ENCODE data around the gene RMI1.
"Not testable (repeated sequence)": the region's sequence is repeated elsewhere in the genome, so short reads cannot be mapped to it uniquely, and the experiment has no call there.

RMI1 gene

GRCh38 chr9:84002344-84002743 lies 21.7 kb downstream of the RMI1 start:
- in situ Hi-C loops (cut with MboI; ENCODE audit: low sequenced_read_pairs): no loop called here

GRCh38 chr9:84003246-84003645 lies 22.6 kb downstream of the RMI1 start:
- in situ Hi-C loops (cut with MboI; ENCODE audit: low sequenced_read_pairs): no loop called here

GRCh38 chr9:84007662-84008061 lies 27.1 kb downstream of the RMI1 start:
- in situ Hi-C loops (cut with MboI; ENCODE audit: low sequenced_read_pairs): no loop called here

- in situ Hi-C loops (cut with MboI; ENCODE audit: low sequenced_read_pairs): no loop called here
Observed at GRCh38 chr9:84024041-84024575, 43.5 kb downstream of the RMI1 start.

- in situ Hi-C loops (cut with MboI; ENCODE audit: low sequenced_read_pairs): no loop called here
Observed at GRCh38 chr9:84027201-84027600, 46.6 kb downstream of the RMI1 start.

GRCh38 chr9:84031534-84031933 lies 50.9 kb downstream of the RMI1 start:
- in situ Hi-C loops (cut with MboI; ENCODE audit: low sequenced_read_pairs): no loop called here

GRCh38 chr9:84041857-84042256 lies 61.3 kb downstream of the RMI1 start:
- in situ Hi-C loops (cut with MboI; ENCODE audit: low sequenced_read_pairs): not testable (repeated sequence)

- in situ Hi-C loops (cut with MboI; ENCODE audit: low sequenced_read_pairs): no loop called here
Observed at GRCh38 chr9:84045481-84046097, 65.0 kb downstream of the RMI1 start.
